Measurements from ENCODE around the gene EPG5.
"Not testable (repeated sequence)": the region's sequence is repeated elsewhere in the genome, so short reads cannot be mapped to it uniquely, and the experiment has no call there.

Gene EPG5

GRCh38 chr18:45974088-45974536 lies 7.0 kb upstream of the EPG5 start:
- DNase-seq: peak; percentile 62

- DNase-seq: not testable (repeated sequence)
Observed at GRCh38 chr18:45964913-45965312, 2.2 kb downstream of the EPG5 start.

DNA sequence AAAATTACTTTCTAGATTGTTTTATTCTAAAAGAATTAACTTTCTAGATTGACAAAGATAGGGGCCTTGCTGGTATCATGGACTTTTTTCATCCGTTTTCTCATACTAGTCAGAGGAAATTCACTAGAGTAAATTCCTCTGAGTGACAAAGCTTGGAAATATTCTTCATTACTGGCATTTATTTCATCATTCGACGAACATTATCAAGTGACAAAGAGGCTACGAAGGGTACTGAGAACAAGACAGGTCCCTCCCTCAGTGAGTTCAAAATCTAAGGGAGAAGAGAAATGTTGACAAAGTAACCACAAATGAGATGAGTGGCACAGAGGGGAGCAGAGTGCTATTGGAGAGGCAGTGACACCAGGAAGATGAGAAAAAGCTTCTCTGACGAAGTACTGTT lies 4.3 kb downstream of the EPG5 start:
- no peak for DNase-seq

- DNase-seq: no peak
Observed at GRCh38 chr18:45962461-45962860, 4.7 kb downstream of the EPG5 start.

DNA sequence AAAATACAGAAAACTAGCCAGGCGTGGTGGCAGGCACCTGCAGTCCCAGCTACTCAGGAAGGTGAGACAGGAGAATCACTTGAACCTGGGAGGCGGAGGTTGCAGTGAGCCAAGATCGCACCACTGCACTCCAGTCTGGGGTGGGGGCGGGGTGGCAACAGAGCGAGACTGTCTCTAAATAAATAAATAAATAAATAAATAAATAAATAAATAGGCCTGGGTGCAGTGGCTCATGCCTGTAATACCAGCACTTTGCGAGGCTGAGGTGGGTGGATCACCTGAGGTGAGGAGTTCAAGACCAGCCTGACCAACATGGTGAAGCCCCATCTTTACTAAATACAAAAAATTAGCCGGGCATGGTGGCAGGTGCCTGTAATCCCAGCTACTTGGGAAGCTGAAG lies 7.6 kb downstream of the EPG5 start:
- DNase-seq: not testable (repeated sequence)

GRCh38 chr18:45958730-45959129 lies 8.4 kb downstream of the EPG5 start:
- DNase-seq: no peak

- DNase-seq: no peak
Observed at GRCh38 chr18:45958027-45958426, 9.1 kb downstream of the EPG5 start.

GRCh38 chr18:45957100-45957499 lies 10.0 kb downstream of the EPG5 start:
- DNase-seq: no peak

- DNase-seq: no peak
Observed at GRCh38 chr18:45954070-45954934, 12.8 kb downstream of the EPG5 start.

GRCh38 chr18:45951016-45951714 lies 16.0 kb downstream of the EPG5 start:
- no peak for DNase-seq

- DNase-seq: no peak
Observed at GRCh38 chr18:45945669-45946068, 21.5 kb downstream of the EPG5 start.

DNA sequence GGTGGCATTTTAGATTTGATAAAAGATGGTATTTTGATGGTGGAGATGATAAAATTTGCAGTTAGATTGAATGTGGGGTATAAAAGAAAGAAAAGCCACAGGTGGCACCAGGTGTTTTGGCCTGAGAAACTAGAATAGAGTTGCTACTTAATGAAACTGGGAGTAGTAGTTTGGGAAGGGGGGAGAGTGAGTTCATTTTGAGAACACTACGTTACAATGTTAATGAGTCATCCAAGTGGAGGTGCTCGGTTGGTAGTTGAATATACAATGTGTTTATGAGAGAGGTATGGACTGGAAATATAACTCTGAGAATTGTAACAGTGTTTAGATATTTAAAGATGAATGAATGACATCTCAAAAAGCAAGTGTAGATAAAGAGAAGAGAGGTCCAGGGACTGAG lies 26.4 kb downstream of the EPG5 start:
- no peak for DNase-seq

GRCh38 chr18:45939236-45939635 lies 27.9 kb downstream of the EPG5 start:
- no peak for DNase-seq

DNA sequence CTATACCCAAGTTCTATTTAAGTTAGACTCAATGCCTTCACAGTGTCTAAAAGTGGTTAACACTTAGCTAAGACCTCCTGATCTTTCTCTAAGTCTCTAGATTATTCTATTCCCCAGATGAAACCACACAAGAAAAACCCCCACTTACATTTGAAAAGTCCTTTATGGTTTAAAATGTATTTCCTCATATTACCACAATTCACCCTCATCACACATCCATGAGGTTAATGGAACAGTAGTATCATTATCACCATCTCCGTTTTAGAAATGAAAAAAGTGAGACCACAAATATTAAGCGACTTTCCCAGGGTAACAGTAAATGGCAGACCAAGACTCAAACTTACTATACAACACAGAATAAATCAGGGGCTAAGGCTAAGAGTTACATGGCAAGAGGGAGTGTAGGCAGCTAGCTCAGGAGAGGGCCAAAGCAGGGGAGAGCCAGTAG lies 28.6 kb downstream of the EPG5 start:
- no peak for DNase-seq

GRCh38 chr18:45935591-45936335 lies 31.4 kb downstream of the EPG5 start:
- DNase-seq: no peak

DNA sequence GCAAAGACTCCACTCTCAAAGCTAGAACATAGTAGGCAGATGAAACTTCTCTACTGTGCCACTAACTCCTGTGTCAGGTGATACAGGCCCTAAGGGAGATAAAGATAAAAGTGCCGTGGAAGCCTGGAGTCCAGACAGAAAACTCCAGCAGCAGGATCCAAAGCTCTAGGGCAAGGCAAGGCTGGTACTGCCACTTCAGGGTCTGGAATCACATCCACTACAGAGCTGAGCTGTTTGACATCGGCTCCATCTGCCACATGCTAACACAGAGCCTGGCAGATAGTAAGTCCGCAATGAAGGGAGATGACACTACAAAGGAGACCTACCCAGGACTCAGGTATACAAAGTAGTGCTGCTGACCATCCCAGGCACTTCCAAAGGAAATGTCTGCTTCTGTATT lies 34.4 kb downstream of the EPG5 start:
- DNase-seq: no peak

GRCh38 chr18:45930963-45931362 lies 36.2 kb downstream of the EPG5 start:
- no peak for DNase-seq

DNA sequence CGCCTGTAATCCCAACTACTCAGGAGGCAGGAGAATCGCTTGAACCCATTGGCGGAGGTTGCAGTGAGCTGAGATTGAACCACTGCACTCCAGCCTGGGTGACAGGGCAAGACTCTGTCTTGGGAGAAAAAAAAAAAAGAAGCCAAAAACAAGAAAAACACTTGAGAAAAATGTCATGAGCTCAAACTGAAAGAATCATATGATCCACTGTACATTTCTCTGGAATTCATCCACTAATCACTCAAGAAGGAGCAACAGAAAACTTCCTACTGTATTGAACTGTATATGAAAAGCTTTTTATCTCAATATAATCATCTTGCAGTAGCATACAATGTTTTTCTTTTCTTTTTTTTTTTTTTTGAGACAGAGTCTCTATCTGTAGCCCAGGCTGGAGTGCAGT lies 40.4 kb downstream of the EPG5 start:
- DNase-seq: no peak

- DNase-seq: no peak
Observed at GRCh38 chr18:45926085-45926484, 41.0 kb downstream of the EPG5 start.

DNA sequence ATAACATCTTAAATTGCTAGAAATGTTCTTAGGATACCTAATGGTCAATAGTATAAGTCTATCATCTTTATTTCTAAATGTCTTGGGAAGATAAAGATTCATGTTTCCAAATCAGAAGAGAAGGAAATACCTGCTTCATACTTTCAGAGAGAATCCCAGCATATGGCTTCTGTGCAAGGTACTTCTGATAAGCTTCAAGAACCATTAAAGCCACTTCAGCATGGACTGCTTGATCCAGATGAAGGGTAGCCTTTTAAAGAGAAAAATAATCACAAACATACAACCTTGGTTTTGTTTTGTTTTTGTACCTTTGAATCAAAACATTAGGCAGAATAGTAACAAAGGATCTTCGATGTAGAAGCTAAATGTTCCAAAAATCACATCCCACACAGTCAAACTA lies 44.0 kb downstream of the EPG5 start:
- DNase-seq: no peak

GRCh38 chr18:45920367-45920766 lies 46.8 kb downstream of the EPG5 start:
- peak; percentile 85 for DNase-seq

- DNase-seq: no peak
Observed at GRCh38 chr18:45916302-45916701, 50.8 kb downstream of the EPG5 start.

- no peak for DNase-seq
Observed at GRCh38 chr18:45913276-45913675, 53.9 kb downstream of the EPG5 start.
